ENCODE data around the gene GRIK5. TPM values are rescaled to one million over a fixed set of nuclear protein-coding genes. Genes with fewer than 3 reads are reported as not detected.
A peak's percentile ranks its signal among the peaks of the same experiment; 100 is the strongest.

Gene GRIK5
- total RNA-seq, 2 experiments from 2014 or later, result 0.63 to 0.95 TPM

DNA sequence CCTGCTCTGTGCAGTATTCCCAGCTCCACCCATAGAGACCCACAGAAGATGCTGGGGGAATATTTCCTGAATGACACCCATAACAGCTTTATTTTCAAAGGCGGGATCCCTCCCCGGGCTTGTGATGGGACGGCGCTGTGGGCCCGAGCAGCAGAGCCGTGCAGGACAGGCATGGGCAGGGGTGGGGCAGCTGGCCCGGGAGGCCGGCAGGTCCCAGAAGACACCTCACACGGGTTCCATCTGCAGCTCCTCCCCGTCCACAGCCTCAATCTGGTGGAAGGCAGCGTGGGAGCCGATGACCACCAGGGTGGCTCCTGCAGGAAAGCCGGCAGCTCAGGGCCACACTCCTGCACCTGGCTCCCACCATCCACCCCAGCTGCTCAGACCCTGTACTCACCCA lies 113.4 kb downstream of the GRIK5 start:
- no peak overlapping the region for H3K4me3 Mint-ChIP-seq

DNA sequence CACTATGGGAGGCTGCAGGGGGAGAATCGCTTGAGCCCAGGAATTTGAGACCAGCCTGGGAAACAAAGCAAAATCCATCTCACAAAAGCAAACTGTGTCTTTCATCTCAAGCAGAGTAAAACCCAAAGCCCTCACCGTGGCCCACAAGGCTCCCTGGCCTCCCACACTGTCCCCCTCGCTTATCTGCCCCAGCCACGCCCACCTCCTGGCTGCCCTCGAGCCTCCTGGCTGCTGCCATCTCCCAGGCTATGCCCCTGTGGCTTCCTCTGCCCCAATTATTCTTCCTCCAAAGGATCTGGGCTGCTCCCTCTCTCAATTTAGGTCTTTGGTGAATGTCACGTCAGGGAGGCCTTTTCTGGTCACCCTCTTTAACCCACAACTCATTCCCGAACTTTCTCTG lies 114.5 kb downstream of the GRIK5 start:
- TF ChIP-seq, protein P1, sequence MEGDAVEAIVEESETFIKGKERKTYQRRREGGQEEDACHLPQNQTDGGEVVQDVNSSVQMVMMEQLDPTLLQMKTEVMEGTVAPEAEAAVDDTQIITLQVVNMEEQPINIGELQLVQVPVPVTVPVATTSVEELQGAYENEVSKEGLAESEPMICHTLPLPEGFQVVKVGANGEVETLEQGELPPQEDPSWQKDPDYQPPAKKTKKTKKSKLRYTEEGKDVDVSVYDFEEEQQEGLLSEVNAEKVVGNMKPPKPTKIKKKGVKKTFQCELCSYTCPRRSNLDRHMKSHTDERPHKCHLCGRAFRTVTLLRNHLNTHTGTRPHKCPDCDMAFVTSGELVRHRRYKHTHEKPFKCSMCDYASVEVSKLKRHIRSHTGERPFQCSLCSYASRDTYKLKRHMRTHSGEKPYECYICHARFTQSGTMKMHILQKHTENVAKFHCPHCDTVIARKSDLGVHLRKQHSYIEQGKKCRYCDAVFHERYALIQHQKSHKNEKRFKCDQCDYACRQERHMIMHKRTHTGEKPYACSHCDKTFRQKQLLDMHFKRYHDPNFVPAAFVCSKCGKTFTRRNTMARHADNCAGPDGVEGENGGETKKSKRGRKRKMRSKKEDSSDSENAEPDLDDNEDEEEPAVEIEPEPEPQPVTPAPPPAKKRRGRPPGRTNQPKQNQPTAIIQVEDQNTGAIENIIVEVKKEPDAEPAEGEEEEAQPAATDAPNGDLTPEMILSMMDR (IDR thresholded peaks at IDR 0.05), result no peak
- DNase-seq (no peak), ATAC-seq (no peak)
- Mint-ChIP-seq H3K4me3 (no peak overlapping the region), H3K4me1 (ENCODE audit: low read depth) (peaks cover 24% of the 10 kb centered on the region), H3K9me3 (no peaks in the 10 kb centered on the region), H3K27me3 (no peaks in the 10 kb centered on the region), H3K27ac (peak overlapping the region; percentile 2), H3K36me3 (ENCODE audit: low read depth) (peaks cover 1% of the 10 kb centered on the region)
- POLR2A ChIA-PET, result interaction anchor here (0.7 to 3.9 kb wide), 3 partner anchors 10 to 96 kb away, joined by 3 to 37 read pairs (median 3); no protein-coding TSS in a partner anchor
- CTCF ChIA-PET, result interaction anchor here (0.9 to 4.3 kb wide), 2 partner anchors 82 to 163 kb away, joined by 3 to 33 read pairs; no protein-coding TSS in a partner anchor
- intact Hi-C loops (cut with micrococcal nuclease), result no loop called here

More for the DNA sequence above, 113.4 kb downstream of the GRIK5 start:
- TF ChIP-seq, protein P1 (IDR thresholded peaks at IDR 0.05), result no peak
- POLR2A ChIA-PET, result interaction anchor here (0.6 to 3.9 kb wide), 6 partner anchors 11 to 96 kb away, joined by 3 to 37 read pairs (median 3); partner anchors contain the start of gene RPS19
- no peak for DNase-seq
- CTCF ChIA-PET, result interaction anchor here (0.8 to 4.6 kb wide), 8 partner anchors 9 to 163 kb away, joined by 3 to 33 read pairs (median 6); partner anchors contain the start of genes CEACAM3 and ERFL
- no peak for ATAC-seq
- Mint-ChIP-seq H3K4me1 (ENCODE audit: low read depth) (peaks cover 18% of the 10 kb centered on the region), H3K9me3 (no peaks in the 10 kb centered on the region), H3K27me3 (no peaks in the 10 kb centered on the region), H3K36me3 (ENCODE audit: low read depth) (peaks cover 1% of the 10 kb centered on the region), H3K27ac (no peak overlapping the region)
- intact Hi-C loops (cut with micrococcal nuclease), result no loop called here

DNA sequence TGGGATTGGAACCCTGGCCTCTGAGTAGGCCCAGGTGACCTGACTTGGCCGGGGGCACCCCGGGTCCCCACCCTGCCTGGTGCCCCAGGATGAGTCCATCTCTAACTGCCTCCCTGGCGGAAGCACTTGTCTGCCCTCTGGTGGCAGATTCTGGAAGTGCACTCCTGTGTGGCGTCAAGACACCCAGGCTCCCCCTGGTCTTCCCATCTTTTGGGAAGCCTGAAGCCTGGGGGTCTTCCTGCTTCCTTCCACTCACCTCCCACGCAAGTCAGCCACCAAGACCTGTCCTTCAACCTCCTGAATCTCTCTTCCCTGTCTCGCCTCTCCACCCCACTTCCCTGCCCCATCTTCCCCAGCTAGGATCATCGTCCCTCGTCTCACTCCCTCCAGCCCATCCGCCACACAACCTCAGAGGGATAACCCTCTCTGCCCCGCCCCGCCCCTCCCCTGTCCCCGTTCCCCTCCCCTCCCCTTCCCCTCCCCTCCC lies 118.3 kb downstream of the GRIK5 start:
- Mint-ChIP-seq H3K4me3 (no peak overlapping the region), H3K9me3 (no peaks in the 10 kb centered on the region), H3K4me1 (ENCODE audit: low read depth) (peaks cover 28% of the 10 kb centered on the region), H3K36me3 (ENCODE audit: low read depth) (peaks cover 1% of the 10 kb centered on the region), H3K27ac (peak overlapping the region; percentile 58), H3K27me3 (no peaks in the 10 kb centered on the region)
- ChIA-PET CTCF (interaction anchor here (0.6 to 9.8 kb wide), 14 partner anchors 10 to 159 kb away, joined by 3 to 110 read pairs (median 4); partner anchors contain the start of genes CD79A and RPS19), POLR2A (interaction anchor here (1.0 to 2.2 kb wide), 3 partner anchors 41 to 85 kb away, joined by 3 to 15 read pairs (median 6); no protein-coding TSS in a partner anchor)
- DNase-seq, result peak; percentile 94
- TF ChIP-seq, protein P1 (IDR thresholded peaks at IDR 0.05), result peak; percentile 100
- intact Hi-C loops (cut with micrococcal nuclease), result no loop called here
- ATAC-seq, result peak; percentile 96

Other genes with a start within 250 kb of the GRIK5 start
- not detected for gene LYPD4, start 225.5 kb downstream of the GRIK5 start, total RNA-seq
- gene DMRTC2, start 225.2 kb downstream of the GRIK5 start, total RNA-seq, result not detected
- gene RPS19, start 210.0 kb downstream of the GRIK5 start, total RNA-seq, result 1,000 to 10,000 TPM; 3,454 to 3,479 TPM
- gene CD79A, start 192.9 kb downstream of the GRIK5 start, total RNA-seq, result 10 to 100 TPM; 19.3 to 21.0 TPM
- gene ARHGEF1, start 187.0 kb downstream of the GRIK5 start, total RNA-seq, result 100 to 1,000 TPM; 307 to 308 TPM
- gene ERFL, start 141.8 kb downstream of the GRIK5 start, total RNA-seq, result 1 to 10 TPM; 1.5 to 1.6 TPM
- 10 to 100 TPM; 49.6 to 52.4 TPM for gene RABAC1, start 110.9 kb downstream of the GRIK5 start, total RNA-seq
- gene ATP1A3, start 76.0 kb downstream of the GRIK5 start, total RNA-seq, result 1 to 10 TPM; 5.5 to 5.9 TPM
- gene ZNF574, start 6.0 kb upstream of the GRIK5 start, total RNA-seq, result 10 to 100 TPM; 12.4 to 12.8 TPM
- gene POU2F2, start 62.2 kb upstream of the GRIK5 start, total RNA-seq, result 10 to 100 TPM; 37.7 to 40.7 TPM
- gene DEDD2, start 147.5 kb upstream of the GRIK5 start, total RNA-seq, result 10 to 100 TPM; 21.7 to 22.5 TPM
- 10 to 100 TPM; 12.0 to 12.3 TPM for gene ZNF526, start 150.1 kb upstream of the GRIK5 start, total RNA-seq
- 10 to 100 TPM; 30.5 to 31.7 TPM for gene GSK3A, start 172.4 kb upstream of the GRIK5 start, total RNA-seq
- gene ERF, start 184.9 kb upstream of the GRIK5 start, total RNA-seq, result 10 to 100 TPM; 60.0 to 69.2 TPM
- 10 to 100 TPM; 60.7 to 65.6 TPM for gene CIC, start 199.0 kb upstream of the GRIK5 start, total RNA-seq
- under 1 TPM; 0.38 to 0.49 TPM for gene PRR19, start 231.9 kb upstream of the GRIK5 start, total RNA-seq
- gene PAFAH1B3, start 232.4 kb upstream of the GRIK5 start, total RNA-seq, result 10 to 100 TPM; 39.1 to 42.4 TPM
- 1 to 10 TPM; 3.0 to 3.2 TPM for gene TMEM145, start 243.1 kb upstream of the GRIK5 start, total RNA-seq